Keratinocyte (primary cell): ENCODE measurements around the gene LAMA3. TPM values are rescaled to one million over a fixed set of nuclear protein-coding genes. Genes with fewer than 3 reads are reported as not detected.

Source experiments
- DNase-seq: peaks from one replicate; pipeline ENCODE4 v3.0.0-alpha.2; 2011; ENCODE audit warnings: low read depth, missing footprints, low spot score
- FAIRE-seq: peaks from 2 replicates; lab custom pipeline; 2011; peaks lifted over from hg19 to GRCh38; lab: Jason Lieb, UNC
- H2AFZ ChIP-seq: 2 replicates; pipeline ENCODE4 v1.6.0; 2012; ENCODE audit warnings: low read length, control low read depth, inconsistent platforms; ENCODE audit not compliant: control insufficient read depth
- H3K27ac ChIP-seq: 2 replicates; pipeline ENCODE4 v1.5.1; 2011; ENCODE audit warnings: low read length; ENCODE audit not compliant: control insufficient read depth, insufficient read depth
- H3K27me3 ChIP-seq: 3 replicates; pipeline ENCODE4 v1.6.0; 2011; ENCODE audit warnings: low read length; ENCODE audit not compliant: control insufficient read depth, insufficient read depth; ENCODE audit errors: extremely low read depth
- H3K36me3 ChIP-seq, 2 experiments: 2 replicates in 1 of 2; 3 replicates in 1 of 2; pipeline ENCODE4 v1.5.1; 2011; ENCODE audit warnings: low read length in 2 of 2, mild to moderate bottlenecking in 1 of 2; ENCODE audit not compliant: control insufficient read depth in 2 of 2, insufficient read depth in 2 of 2; ENCODE audit errors: extremely low read depth in 1 of 2
- H3K4me1 ChIP-seq: 3 replicates; pipeline ENCODE4 v1.5.1; 2011; ENCODE audit warnings: low read length; ENCODE audit not compliant: control insufficient read depth, insufficient read depth; ENCODE audit errors: extremely low read depth
- H3K4me2 ChIP-seq: 3 replicates; pipeline ENCODE4 v1.6.0; 2011; ENCODE audit warnings: low read depth, low read length; ENCODE audit not compliant: control insufficient read depth, insufficient read depth; ENCODE audit errors: extremely low read depth
- H3K4me3 ChIP-seq, 3 experiments: fragments of 200-600 bp in 1 of 3; sonication (generic) in 1 of 3; 2 replicates in 2 of 3; 3 replicates in 1 of 3; pipeline ENCODE4 v1.5.1; 2011 to 2016; ENCODE audit warnings: low read length in 3 of 3, mild to moderate bottlenecking in 3 of 3, control low read depth in 2 of 3, inconsistent platforms in 1 of 3, low read depth in 1 of 3, mixed read lengths in 1 of 3, mixed run types in 1 of 3, moderate library complexity in 1 of 3; ENCODE audit not compliant: control insufficient read depth in 2 of 3, insufficient read depth in 2 of 3; ENCODE audit errors: extremely low read depth in 1 of 3
- H3K79me2 ChIP-seq: 2 replicates; pipeline ENCODE4 v1.6.0; 2012; ENCODE audit warnings: low read length; ENCODE audit not compliant: control insufficient read depth, insufficient read depth
- H3K9ac ChIP-seq: 3 replicates; pipeline ENCODE4 v1.6.0; 2011; ENCODE audit warnings: low read length; ENCODE audit not compliant: control insufficient read depth, insufficient read depth; ENCODE audit errors: extremely low read depth
- H3K9me1 ChIP-seq: 3 replicates; pipeline ENCODE4 v1.6.0; 2011; ENCODE audit warnings: low read length; ENCODE audit not compliant: control insufficient read depth, insufficient read depth; ENCODE audit errors: extremely low read depth
- H3K9me3 ChIP-seq: 2 replicates; pipeline ENCODE4 v1.5.1; 2012; ENCODE audit warnings: low read depth, low read length; ENCODE audit not compliant: control insufficient read depth
- H4K20me1 ChIP-seq: 3 replicates; pipeline ENCODE4 v1.6.0; 2011; ENCODE audit warnings: low read length; ENCODE audit not compliant: control insufficient read depth, insufficient read depth; ENCODE audit errors: extremely low read depth
- CTCF ChIP-seq, 3 experiments: IDR thresholded peaks in 1 of 3; conservative IDR thresholded peaks in 1 of 3; optimal IDR thresholded peaks in 1 of 3; 2 replicates in 2 of 3; 3 replicates in 1 of 3; pipeline versions ENCODE3 to v1.5.1; 2011; ENCODE audit warnings: low read length in 3 of 3, mild to moderate bottlenecking in 3 of 3, moderate library complexity in 2 of 3, control low read depth in 1 of 3, inconsistent platforms in 1 of 3; ENCODE audit not compliant: insufficient read depth in 2 of 3; ENCODE audit errors: extremely low read depth in 1 of 3
- EZH2 ChIP-seq: IDR thresholded peaks from one replicate; pipeline ENCODE4 v1.6.1; 2012; ENCODE audit warnings: inconsistent platforms, mild to moderate bottlenecking, low read length, moderate library complexity
- dilution Hi-C: fragments of 300-500 bp; cut with MboI; formaldehyde crosslinking; loops from one replicate; pipeline ENCODE4 v1.7.0; 2020; ENCODE audit warnings: low sequenced_read_pairs; ENCODE audit not compliant: extremely low pct_ligation_motif_present
- polyA plus RNA-seq, 5 experiments: library from polyadenylated mRNA; depleted of rRNA in 3 of 5; stranded (reverse) in 3 of 5; stranded (forward) in 1 of 5; unstranded in 1 of 5; fragments of >200 nt; gene quantifications; 1 replicate in 1 of 5; 2 replicates in 3 of 5; 3 replicates in 1 of 5; pipeline versions ENCODE4 v1.2.1 to v1.2.3, GENCODE V29; 2011 to 2012; ENCODE audit warnings: missing spikeins in 2 of 5, low read depth in 1 of 5, low replicate concordance in 1 of 5

Gene LAMA3
- polyA plus RNA-seq, 1 donor (not counting 4 experiments of a cell fraction or from before 2014, with no cell fraction given), result 1,944 TPM

- peaks cover 84% of the 10 kb centered on the region for H3K4me1 ChIP-seq
- H3K36me3 ChIP-seq, result peaks cover 19 to 81% of the 10 kb centered on the region in 2 experiments
Observed at GRCh38 chr18:23879126-23879525, 189.9 kb downstream of the LAMA3 start.

GRCh38 chr18:23879544-23879943 is 190.3 kb downstream of the LAMA3 start:
- H3K9me1 ChIP-seq, result peaks cover 7% of the 10 kb centered on the region
- no peak overlapping the region for H2AFZ ChIP-seq
- H3K4me2 ChIP-seq, result peak overlapping the region; percentile 26
- no peak overlapping the region for H3K4me3 ChIP-seq
- FAIRE-seq (peak; percentile 53), DNase-seq (peak; percentile 21)
- peaks cover 66% of the 10 kb centered on the region for H3K79me2 ChIP-seq
- H3K4me1 ChIP-seq, result peaks cover 88% of the 10 kb centered on the region
- peak overlapping the region; percentile 11 for H3K27ac ChIP-seq
- H4K20me1 ChIP-seq, result peaks cover 34% of the 10 kb centered on the region
- TF ChIP-seq CTCF (optimal IDR thresholded peaks at IDR 0.05 in 1 of 3, IDR thresholded peaks at IDR 0.05 in 1 of 3, conservative IDR thresholded peaks at IDR 0.05 in 1 of 3; ENCODE audit: extremely low read depth in 1 of 3, insufficient read depth in 2 of 3, low read length in 3 of 3) (no peak), EZH2 (no peak)
- H3K9me3 ChIP-seq, result no peaks in the 10 kb centered on the region
- peaks cover 19 to 81% of the 10 kb centered on the region in 2 experiments for H3K36me3 ChIP-seq
- no peaks in the 10 kb centered on the region for H3K27me3 ChIP-seq
- peak overlapping the region; percentile 11 for H3K9ac ChIP-seq
- dilution Hi-C loops, result no loop called here

More at GRCh38 chr18:23879126-23879525, 189.9 kb downstream of the LAMA3 start:
- TF ChIP-seq CTCF (optimal IDR thresholded peaks at IDR 0.05 in 1 of 3, IDR thresholded peaks at IDR 0.05 in 1 of 3, conservative IDR thresholded peaks at IDR 0.05 in 1 of 3; ENCODE audit: extremely low read depth in 1 of 3, insufficient read depth in 2 of 3, low read length in 3 of 3) (no peak), EZH2 (no peak)
- DNase-seq (peak; percentile 30), FAIRE-seq (no peak)
- H4K20me1 ChIP-seq, result peaks cover 37% of the 10 kb centered on the region
- H2AFZ ChIP-seq, result no peak overlapping the region
- peak overlapping the region; percentile 11 for H3K9ac ChIP-seq
- no peaks in the 10 kb centered on the region for H3K27me3 ChIP-seq
- dilution Hi-C loops, result no loop called here
- peaks cover 70% of the 10 kb centered on the region for H3K79me2 ChIP-seq
- H3K4me2 ChIP-seq, result peak overlapping the region; percentile 26
- H3K27ac ChIP-seq, result peak overlapping the region; percentile 11
- H3K4me3 ChIP-seq, result no peak overlapping the region
- H3K9me3 ChIP-seq, result no peaks in the 10 kb centered on the region
- H3K9me1 ChIP-seq, result peaks cover 7% of the 10 kb centered on the region
